PC-3 (cell line): ENCODE measurements around the gene OVCA2. TPM values are rescaled to one million over a fixed set of nuclear protein-coding genes. Genes with fewer than 3 reads are reported as not detected.

Source experiments
- ATAC-seq: fragments of 200-7000 bp; cut with Tn5 transposase; 2 replicates; pipeline ENCODE4 v1.9.1; 2020; ENCODE audit warnings: mild to moderate bottlenecking, moderate library complexity
- BruUV-seq: library from RNA; stranded (reverse); fragments of 400-500 nt; replicated peaks from 2 replicates; lab custom pipeline; 2021; lab: Mats Ljungman, UMichigan
- CTCF ChIA-PET: fragments of 300-600 bp; sonication (Branson Sonifier 250); formaldehyde crosslinking; loops from one replicate; lab custom pipeline; 2022; ENCODE audit warnings: antibody characterized with exemption; lab: Charles Lee
- POLR2A ChIA-PET: fragments of 300-600 bp; sonication (Branson Sonifier 250); formaldehyde crosslinking; loops from one replicate; lab custom pipeline; 2022; ENCODE audit warnings: antibody characterized with exemption; ENCODE audit not compliant: unreplicated experiment; lab: Charles Lee
- DNase-seq: peaks from one replicate; pipeline ENCODE4 v3.0.0-alpha.2; 2015
- H2AFZ ChIP-seq: fragments of 300-600 bp; sonication (generic); 2 replicates; pipeline ENCODE4 v1.6.0; 2016; ENCODE audit warnings: antibody characterized with exemption, low read length
- H3F3A ChIP-seq: fragments of 300-600 bp; sonication (generic); one replicate; pipeline ENCODE4 v1.6.0; 2017; ENCODE audit warnings: antibody characterized with exemption, low read length, control low read depth, mild to moderate bottlenecking; ENCODE audit not compliant: unreplicated experiment
- H3K27ac ChIP-seq: fragments of 300-600 bp; sonication (generic); 2 replicates; pipeline ENCODE4 v1.5.1; 2016; ENCODE audit warnings: mild to moderate bottlenecking, low read length
- H3K27me3 ChIP-seq: fragments of 300-600 bp; sonication (generic); 2 replicates; pipeline ENCODE4 v1.6.1; 2016; ENCODE audit warnings: low read length, mixed read lengths
- H3K36me3 ChIP-seq: fragments of 300-600 bp; sonication (generic); 2 replicates; pipeline ENCODE4 v1.6.1; 2016; ENCODE audit warnings: low read depth, mixed run types, low read length, mixed read lengths
- H3K4me1 ChIP-seq: fragments of 300-600 bp; sonication (generic); 2 replicates; pipeline ENCODE4 v1.5.1; 2016; ENCODE audit warnings: low read length; ENCODE audit not compliant: insufficient read depth
- H3K4me2 ChIP-seq: fragments of 300-600 bp; sonication (generic); 2 replicates; pipeline ENCODE4 v1.6.0; 2016; ENCODE audit warnings: low read length
- H3K4me3 ChIP-seq: fragments of 300-600 bp; sonication (generic); 2 replicates; pipeline ENCODE4 v1.5.1; 2016; ENCODE audit warnings: mild to moderate bottlenecking, low read length, mixed read lengths
- H3K79me2 ChIP-seq: fragments of 300-600 bp; sonication (generic); 2 replicates; pipeline ENCODE4 v1.6.1; 2017; ENCODE audit warnings: low read length, mixed read lengths
- H3K9ac ChIP-seq: fragments of 300-600 bp; sonication (generic); 2 replicates; pipeline ENCODE4 v1.6.0; 2016; ENCODE audit warnings: mild to moderate bottlenecking, low read length
- H3K9me2 ChIP-seq: fragments of 300-600 bp; sonication (generic); replicated peaks from 2 replicates; pipeline ENCODE4 v1.6.1; 2016; ENCODE audit warnings: mixed run types, low read length, mixed read lengths
- H3K9me3 ChIP-seq: fragments of 300-600 bp; sonication (generic); 2 replicates; pipeline ENCODE4 v1.6.1; 2016; ENCODE audit warnings: low read length, mixed read lengths
- H4K20me1 ChIP-seq: fragments of 300-600 bp; sonication (generic); 2 replicates; pipeline ENCODE4 v1.6.1; 2016; ENCODE audit warnings: low read length, mixed read lengths
- EZH2 ChIP-seq: fragments of 300-600 bp; sonication (generic); IDR thresholded peaks from one replicate; pipeline ENCODE4 v1.6.1; 2017; ENCODE audit warnings: antibody characterized with exemption, mild to moderate bottlenecking, low read length; ENCODE audit not compliant: unreplicated experiment
- EZH2phosphoT487 ChIP-seq: fragments of 300-600 bp; sonication (generic); IDR thresholded peaks from 2 replicates; pipeline ENCODE4 v1.6.1; 2018; ENCODE audit warnings: mild to moderate bottlenecking, antibody characterized with exemption, low read length, borderline replicate concordance
- intact Hi-C: fragments of 100-400 bp; cut with micrococcal nuclease; formaldehyde crosslinking; loops from 2 replicates; pipeline ENCODE4 v1.9.0; 2023
- total RNA-seq: library from RNA; depleted of rRNA; stranded (reverse); fragments of >200 nt; gene quantifications from 2 replicates; pipeline ENCODE4 v1.2.3, GENCODE V29; 2014
- TF ChIP-seq, protein P1 (sequence below): fragments of 300-600 bp; sonication (generic); conservative IDR thresholded peaks from 2 replicates; pipeline ENCODE4 v1.5.1; 2017; ENCODE audit warnings: antibody characterized with exemption, low read depth, mild to moderate bottlenecking, low read length

The OVCA2 gene
- total RNA-seq, 1 experiment from 2014 or later = 58.6 TPM

DNA sequence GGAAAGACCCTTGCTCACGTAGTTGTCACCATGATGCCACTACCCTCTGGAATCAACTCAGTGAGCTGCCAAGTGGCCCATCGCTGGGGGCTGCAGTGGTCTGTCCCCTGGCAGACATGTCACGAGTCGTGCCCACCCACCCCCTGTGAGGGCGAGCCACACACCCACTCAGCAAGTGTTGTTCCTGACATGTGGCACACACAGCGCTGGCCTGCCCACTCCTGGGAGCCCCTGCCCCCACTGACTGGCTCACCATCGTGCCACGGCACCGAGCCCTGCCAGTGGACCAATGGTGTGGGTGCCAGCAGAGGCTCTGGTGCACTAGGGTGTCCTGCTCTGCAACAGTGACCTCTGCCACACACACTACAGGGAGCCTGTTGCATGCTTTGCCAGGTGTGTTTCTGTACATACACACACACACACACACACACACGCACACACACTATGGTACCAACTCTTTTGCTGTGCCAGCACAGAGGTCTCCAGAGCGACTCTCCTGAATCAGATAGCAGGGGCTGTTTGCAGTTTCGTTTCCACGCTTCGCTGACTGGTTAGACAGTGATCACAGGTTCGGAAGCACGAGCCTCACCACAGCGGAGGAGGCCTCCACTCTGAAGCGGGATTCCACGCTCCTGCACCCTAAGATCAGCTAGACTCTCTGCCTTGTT lies 24.4 kb upstream of the OVCA2 start:
- H3K79me2 ChIP-seq = peaks cover 32% of the 10 kb centered on the region
- H3K9me2 ChIP-seq = no peaks in the 10 kb centered on the region
- no peak for DNase-seq
- H3F3A ChIP-seq = no peaks in the 10 kb centered on the region
- intact Hi-C loops = no loop called here
- H3K9ac ChIP-seq = no peak overlapping the region
- H3K27ac ChIP-seq = no peak overlapping the region
- no peaks in the 10 kb centered on the region for H3K9me3 ChIP-seq
- H3K4me1 ChIP-seq = peaks cover 6% of the 10 kb centered on the region
- no peak for ATAC-seq
- BruUV-seq = no TSS peak
- H3K4me2 ChIP-seq = no peak overlapping the region
- H4K20me1 ChIP-seq = no peaks in the 10 kb centered on the region
- CTCF ChIA-PET = no interaction called here
- TF ChIP-seq, protein P1, sequence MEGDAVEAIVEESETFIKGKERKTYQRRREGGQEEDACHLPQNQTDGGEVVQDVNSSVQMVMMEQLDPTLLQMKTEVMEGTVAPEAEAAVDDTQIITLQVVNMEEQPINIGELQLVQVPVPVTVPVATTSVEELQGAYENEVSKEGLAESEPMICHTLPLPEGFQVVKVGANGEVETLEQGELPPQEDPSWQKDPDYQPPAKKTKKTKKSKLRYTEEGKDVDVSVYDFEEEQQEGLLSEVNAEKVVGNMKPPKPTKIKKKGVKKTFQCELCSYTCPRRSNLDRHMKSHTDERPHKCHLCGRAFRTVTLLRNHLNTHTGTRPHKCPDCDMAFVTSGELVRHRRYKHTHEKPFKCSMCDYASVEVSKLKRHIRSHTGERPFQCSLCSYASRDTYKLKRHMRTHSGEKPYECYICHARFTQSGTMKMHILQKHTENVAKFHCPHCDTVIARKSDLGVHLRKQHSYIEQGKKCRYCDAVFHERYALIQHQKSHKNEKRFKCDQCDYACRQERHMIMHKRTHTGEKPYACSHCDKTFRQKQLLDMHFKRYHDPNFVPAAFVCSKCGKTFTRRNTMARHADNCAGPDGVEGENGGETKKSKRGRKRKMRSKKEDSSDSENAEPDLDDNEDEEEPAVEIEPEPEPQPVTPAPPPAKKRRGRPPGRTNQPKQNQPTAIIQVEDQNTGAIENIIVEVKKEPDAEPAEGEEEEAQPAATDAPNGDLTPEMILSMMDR = no peak
- TF ChIP-seq EZH2phosphoT487 = no peak
- no peak for TF ChIP-seq EZH2
- H2AFZ ChIP-seq = no peak overlapping the region
- POLR2A ChIA-PET = no interaction called here
- no peaks in the 10 kb centered on the region for H3K27me3 ChIP-seq
- no peak overlapping the region for H3K4me3 ChIP-seq
- H3K36me3 ChIP-seq = no peaks in the 10 kb centered on the region

DNA sequence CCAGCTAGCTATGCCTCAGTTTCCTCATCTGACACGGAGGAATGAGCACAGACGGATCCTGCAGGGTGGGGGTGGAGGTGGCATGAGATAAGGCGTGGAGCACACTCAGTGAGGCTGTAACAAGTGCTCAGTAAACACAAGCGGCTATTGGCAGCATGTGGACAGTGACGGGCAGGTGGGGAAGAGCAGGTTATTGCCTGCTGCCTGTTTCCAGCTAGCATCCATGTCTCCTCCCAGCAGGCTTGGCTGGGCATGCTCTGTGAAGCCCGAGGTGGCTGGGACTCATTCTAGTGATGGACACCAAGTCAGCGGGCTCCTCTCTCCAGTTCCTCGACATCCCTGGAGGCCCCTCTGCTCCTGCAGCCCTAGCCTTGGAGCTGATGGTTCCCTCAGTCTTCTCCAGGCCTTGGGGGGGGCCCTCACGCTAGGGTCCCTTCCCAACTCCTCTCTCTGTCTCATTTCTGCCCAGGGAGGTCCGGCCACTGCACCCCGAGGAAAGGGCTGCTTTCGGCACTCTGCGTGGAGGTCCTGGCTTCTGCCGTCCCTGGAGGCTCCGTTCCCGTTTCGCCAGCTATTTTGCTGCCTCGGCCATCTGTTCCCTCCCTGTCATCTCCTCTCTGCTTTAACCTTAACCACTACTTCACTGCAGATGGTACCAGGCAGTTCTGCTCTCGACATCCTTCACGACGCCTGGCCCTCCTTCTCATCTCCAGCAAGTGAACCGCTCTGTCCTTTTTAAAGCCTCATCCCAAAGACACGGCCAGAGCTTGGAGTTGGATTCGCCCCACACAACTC lies 22.9 kb upstream of the OVCA2 start:
- no peaks in the 10 kb centered on the region for H3K9me3 ChIP-seq
- H3K27me3 ChIP-seq = no peaks in the 10 kb centered on the region
- no peak overlapping the region for H3K27ac ChIP-seq
- H3K4me1 ChIP-seq = no peaks in the 10 kb centered on the region
- H3K36me3 ChIP-seq = no peaks in the 10 kb centered on the region
- TF ChIP-seq EZH2 = no peak
- TF ChIP-seq, protein P1 = no peak
- TF ChIP-seq EZH2phosphoT487 = no peak
- H3F3A ChIP-seq = no peaks in the 10 kb centered on the region
- H3K4me3 ChIP-seq = no peak overlapping the region
- ChIA-PET CTCF (no interaction called here), POLR2A (no interaction called here)
- no TSS peak for BruUV-seq
- no peaks in the 10 kb centered on the region for H3K9me2 ChIP-seq
- H2AFZ ChIP-seq = no peak overlapping the region
- ATAC-seq (no peak), DNase-seq (no peak)
- intact Hi-C loops = no loop called here
- H3K4me2 ChIP-seq = no peak overlapping the region
- H4K20me1 ChIP-seq = no peaks in the 10 kb centered on the region
- H3K79me2 ChIP-seq = peaks cover 45% of the 10 kb centered on the region
- no peak overlapping the region for H3K9ac ChIP-seq

- no peak overlapping the region for H3K4me3 ChIP-seq
- no peak overlapping the region for H2AFZ ChIP-seq
- TF ChIP-seq, protein P1 = no peak
- TF ChIP-seq EZH2 = no peak
- TF ChIP-seq EZH2phosphoT487 = no peak
- ATAC-seq = no peak
- no peak overlapping the region for H3K4me2 ChIP-seq
- no peaks in the 10 kb centered on the region for H3K4me1 ChIP-seq
- ChIA-PET POLR2A (no interaction called here), CTCF (no interaction called here)
- no peaks in the 10 kb centered on the region for H4K20me1 ChIP-seq
- DNase-seq = no peak
- intact Hi-C loops = no loop called here
- H3K27ac ChIP-seq = no peak overlapping the region
- H3K9me3 ChIP-seq = no peaks in the 10 kb centered on the region
- BruUV-seq = no TSS peak
- H3K9me2 ChIP-seq = no peaks in the 10 kb centered on the region
- no peaks in the 10 kb centered on the region for H3K27me3 ChIP-seq
- H3F3A ChIP-seq = no peaks in the 10 kb centered on the region
- H3K9ac ChIP-seq = no peak overlapping the region
- no peaks in the 10 kb centered on the region for H3K36me3 ChIP-seq
- peaks cover 53% of the 10 kb centered on the region for H3K79me2 ChIP-seq
Measured at GRCh38 chr17:2019723-2020122, 22.1 kb upstream of the OVCA2 start.
